Stomach (tissue), 4 donors: ENCODE data around the gene SLC35F4.

Experiments
- EP300 ChIP-seq: sonication (generic); formaldehyde crosslinking; IDR thresholded peaks from one replicate; pipeline ENCODE4 v1.6.1; 2017; ENCODE audit warnings: antibody characterized with exemption
- POLR2A ChIP-seq, 4 donors: fragments of 450-650 bp; IDR thresholded peaks; one replicate each; pipeline ENCODE4 v1.6.1; 2016; ENCODE audit warnings: antibody characterized with exemption in 4 of 4, control low read depth in 2 of 4, mild to moderate bottlenecking in 1 of 4, moderate library complexity in 1 of 4
- POLR2AphosphoS5 ChIP-seq, 3 donors: sonication (generic); formaldehyde crosslinking; IDR thresholded peaks; one replicate each; pipeline ENCODE4 v1.6.1; 2016; ENCODE audit warnings: antibody characterized with exemption in 3 of 3
- TF ChIP-seq, protein P1 (sequence below), 7 experiments: fragments of 450-650 bp in 4 of 7; fragments of 200-600 bp in 3 of 7; sonication (generic) in 3 of 7; IDR thresholded peaks; one replicate each; pipeline ENCODE4 v1.5.1; 2016 to 2019; ENCODE audit warnings: antibody characterized with exemption in 7 of 7, control low read depth in 2 of 7, mild to moderate bottlenecking in 1 of 7

DNA sequence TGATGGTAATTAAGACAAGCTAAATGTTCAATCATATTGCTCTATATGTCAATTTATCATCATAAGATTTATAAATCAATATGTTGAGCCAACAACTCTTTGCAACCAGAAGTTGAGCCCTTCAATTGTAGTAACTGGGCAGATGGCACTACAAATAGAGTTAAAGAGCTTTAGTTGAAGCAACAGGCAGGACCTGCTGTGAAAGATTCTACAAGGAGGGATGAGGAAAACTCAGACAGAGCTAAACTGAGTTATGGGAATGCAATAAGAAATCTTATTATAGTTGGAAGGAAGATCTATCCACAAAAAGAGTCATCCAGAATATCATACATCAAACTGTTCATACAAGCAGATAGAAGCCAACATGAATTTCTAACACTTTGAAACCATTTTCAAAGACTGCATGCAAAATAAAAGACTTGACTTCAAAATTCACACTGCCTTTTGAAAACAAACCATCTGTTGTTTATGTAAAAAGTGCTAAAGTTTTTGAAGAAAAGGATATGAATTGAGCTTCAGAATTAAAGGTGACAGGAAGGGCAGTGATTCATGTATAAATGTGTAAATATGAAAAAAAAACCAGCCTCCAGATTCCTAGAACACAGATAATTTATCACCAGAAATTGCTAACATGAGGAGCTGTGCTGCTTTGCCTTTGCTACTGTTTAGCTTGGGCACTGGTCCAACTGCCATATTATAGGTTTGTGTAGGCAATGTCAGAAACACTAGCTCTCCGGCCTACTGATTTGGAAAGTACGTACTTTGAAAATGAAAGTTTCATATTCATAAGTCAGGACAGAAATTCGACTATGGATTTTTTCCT, 133.2 kb downstream of the SLC35F4 start:
- no peak for TF ChIP-seq POLR2A (IDR thresholded peaks at IDR 0.05)
- TF ChIP-seq, protein P1, sequence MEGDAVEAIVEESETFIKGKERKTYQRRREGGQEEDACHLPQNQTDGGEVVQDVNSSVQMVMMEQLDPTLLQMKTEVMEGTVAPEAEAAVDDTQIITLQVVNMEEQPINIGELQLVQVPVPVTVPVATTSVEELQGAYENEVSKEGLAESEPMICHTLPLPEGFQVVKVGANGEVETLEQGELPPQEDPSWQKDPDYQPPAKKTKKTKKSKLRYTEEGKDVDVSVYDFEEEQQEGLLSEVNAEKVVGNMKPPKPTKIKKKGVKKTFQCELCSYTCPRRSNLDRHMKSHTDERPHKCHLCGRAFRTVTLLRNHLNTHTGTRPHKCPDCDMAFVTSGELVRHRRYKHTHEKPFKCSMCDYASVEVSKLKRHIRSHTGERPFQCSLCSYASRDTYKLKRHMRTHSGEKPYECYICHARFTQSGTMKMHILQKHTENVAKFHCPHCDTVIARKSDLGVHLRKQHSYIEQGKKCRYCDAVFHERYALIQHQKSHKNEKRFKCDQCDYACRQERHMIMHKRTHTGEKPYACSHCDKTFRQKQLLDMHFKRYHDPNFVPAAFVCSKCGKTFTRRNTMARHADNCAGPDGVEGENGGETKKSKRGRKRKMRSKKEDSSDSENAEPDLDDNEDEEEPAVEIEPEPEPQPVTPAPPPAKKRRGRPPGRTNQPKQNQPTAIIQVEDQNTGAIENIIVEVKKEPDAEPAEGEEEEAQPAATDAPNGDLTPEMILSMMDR (IDR thresholded peaks at IDR 0.05) = no peak
- TF ChIP-seq EP300 = no peak
- no peak for TF ChIP-seq POLR2AphosphoS5 (IDR thresholded peaks at IDR 0.05)
